Ovary (tissue), 3 donors: Measurements from ENCODE around the gene OCIAD2.

Experiments
- CTCF ChIP-seq, 3 donors: fragments of 450-650 bp in 2 of 3; fragments of 200-600 bp in 1 of 3; IDR thresholded peaks; one replicate each; pipeline versions ENCODE4 v1.5.1 to v1.8.0; 2016 to 2022; ENCODE audit warnings: antibody characterized with exemption in 3 of 3, mild to moderate bottlenecking in 1 of 3
- EP300 ChIP-seq: sonication (generic); formaldehyde crosslinking; IDR thresholded peaks from one replicate; pipeline ENCODE4 v1.6.1; 2017; ENCODE audit warnings: antibody characterized with exemption
- POLR2A ChIP-seq: fragments of 450-650 bp; IDR thresholded peaks from one replicate; pipeline ENCODE4 v1.6.1; 2017; ENCODE audit warnings: antibody characterized with exemption, mild to moderate bottlenecking, moderate library complexity
- donor health status: DM: no; HTN: no; CAD: no.

GRCh38 chr4:48836658-48837057, 69.9 kb downstream of the OCIAD2 start:
- TF ChIP-seq POLR2A (no peak), CTCF (IDR thresholded peaks at IDR 0.05) (no peak), EP300 (no peak)
